8988T (cell line): Measurements from ENCODE around the gene CARD9.

ENCODE experiments used
- DNase-seq: peaks from one replicate; pipeline ENCODE4 v3.0.0; 2011

The CARD9 gene

DNA sequence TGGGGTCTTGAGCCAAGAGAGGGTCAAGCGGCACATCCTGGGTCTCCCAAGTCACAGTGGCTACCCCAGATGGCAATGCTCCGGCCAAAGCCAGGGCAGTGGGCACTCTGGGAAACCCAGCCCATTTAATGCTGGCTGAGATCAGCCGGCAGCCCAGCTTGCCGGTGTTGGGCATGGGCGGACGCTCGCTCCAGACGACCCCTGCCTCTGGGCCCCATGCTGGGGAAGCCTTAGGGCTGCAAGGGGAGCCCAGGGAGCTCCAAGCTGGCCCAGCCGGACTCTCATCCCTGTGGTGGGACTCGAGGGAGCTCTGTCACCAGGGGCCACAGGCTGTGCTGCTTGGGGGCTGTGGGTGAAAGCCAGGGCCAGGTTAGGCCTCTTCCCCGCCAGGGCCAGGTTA, 5.9 kb upstream of the CARD9 start:
- DNase-seq, result no peak

DNA sequence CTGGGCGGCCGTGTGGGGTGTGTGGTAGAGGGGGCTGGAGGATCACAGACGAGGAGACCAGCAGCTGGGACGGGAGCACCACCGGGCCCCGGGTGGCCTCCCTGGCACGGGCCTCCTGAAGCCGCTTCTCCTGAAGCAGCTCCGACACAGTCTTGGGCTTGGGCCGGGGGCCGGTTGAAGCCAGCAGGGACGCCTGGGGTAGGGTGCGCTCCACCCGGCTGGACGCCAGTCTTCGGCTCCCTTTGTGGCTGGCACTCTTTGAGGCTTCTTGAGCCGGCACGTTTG, 5.5 kb upstream of the CARD9 start:
- DNase-seq, result no peak

DNA sequence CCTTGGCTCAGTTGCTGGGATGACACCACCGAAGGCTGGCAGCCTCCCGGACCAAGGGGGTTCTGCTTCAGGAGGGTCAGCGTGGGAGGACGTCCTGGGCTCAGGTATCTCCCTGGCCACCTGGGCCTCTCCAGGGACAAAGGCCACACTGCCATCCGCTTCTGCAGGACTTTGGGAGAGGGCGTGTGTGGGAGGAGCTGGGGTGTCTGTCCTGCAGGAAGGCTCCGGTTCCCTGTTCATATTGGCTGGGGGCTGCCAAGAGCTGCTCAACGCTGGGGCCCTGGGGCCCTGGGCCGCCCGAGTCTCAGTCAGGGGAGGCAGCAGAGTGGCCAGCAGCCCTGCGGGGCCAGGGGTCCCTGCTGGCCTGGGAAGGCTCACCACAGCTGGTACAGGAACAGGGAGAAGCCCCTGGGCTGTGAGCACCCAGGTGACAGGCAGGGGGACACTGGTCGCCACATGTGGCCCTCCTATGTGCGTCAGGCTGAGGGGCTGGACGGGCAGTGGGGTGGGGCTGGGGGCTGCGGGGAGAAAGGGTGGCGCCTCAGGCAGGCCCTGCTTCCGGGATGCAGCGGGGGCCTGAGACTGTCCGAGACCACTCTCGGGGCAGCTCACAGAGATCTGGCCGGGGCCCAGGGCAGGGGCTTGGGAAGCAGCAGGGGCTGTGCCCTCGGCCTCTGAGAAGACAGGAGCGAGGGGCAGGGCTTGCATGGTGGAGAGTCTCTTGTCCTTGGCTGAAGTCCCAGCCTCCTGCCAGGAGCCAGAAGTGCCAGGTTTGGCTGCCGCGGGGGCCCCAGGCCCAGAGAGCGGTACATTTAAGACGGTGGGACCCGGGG, 4.9 kb upstream of the CARD9 start:
- DNase-seq, result no peak

DNA sequence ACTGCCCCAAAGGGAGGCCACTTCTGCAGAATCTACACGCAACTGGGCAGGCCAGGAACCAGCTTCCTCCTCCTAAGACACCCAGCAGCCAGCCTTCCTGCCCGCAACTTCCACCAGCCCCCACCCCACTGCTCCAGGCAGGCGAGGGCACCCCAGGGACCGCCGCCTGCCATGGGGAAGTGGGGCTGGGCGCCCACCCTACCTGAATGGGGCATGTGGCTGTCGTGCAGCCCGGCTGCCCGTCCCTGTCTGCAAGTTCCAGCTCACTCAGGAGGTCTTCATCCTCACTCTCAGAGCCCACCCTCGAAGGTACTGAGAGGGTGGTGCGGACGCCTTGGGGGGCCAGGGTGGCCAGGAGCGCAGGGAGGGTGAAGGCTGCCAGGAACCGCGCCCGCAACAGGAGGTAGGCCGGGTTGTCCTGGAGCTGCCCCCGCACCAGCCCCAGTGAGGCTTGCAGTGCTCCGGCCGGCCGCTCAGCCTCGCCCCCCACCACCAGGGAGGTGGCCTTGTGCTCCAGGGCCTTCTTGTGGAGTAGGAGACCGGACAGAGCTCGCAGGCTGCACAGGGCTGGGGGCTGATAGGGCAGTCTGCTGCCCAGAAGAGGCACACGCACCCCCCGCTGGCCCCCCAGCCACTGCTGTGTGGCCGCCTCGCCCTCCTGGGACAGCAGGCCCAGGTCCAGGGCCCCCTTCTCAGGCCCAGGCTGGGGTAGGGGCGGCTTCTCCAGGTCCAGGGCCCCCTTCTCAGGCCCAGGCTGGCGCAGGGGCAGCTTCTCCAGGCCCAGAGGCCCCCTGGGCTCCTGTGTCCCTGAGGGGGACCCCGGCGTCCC, 4.1 kb upstream of the CARD9 start:
- DNase-seq, result no peak

DNA sequence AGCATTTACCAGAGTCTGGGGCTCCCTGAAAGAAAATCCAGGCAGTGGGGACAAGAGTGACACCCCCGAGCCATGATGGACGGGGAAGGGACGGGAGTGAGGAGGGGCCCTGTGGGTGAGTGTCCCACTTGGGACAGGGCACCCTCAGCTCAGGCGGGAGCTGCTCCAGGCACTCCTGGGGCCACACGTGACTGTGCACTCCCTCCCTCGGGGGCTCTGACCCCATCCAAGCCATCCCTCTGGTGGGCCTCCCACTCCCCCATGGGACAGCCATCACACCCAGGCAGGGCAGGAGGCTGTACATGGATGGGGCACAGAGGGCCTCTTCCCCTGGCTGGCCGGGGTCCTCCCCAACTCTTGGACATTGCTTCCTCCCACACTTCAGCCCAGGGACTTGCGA, 3.0 kb upstream of the CARD9 start:
- DNase-seq, result no peak

DNA sequence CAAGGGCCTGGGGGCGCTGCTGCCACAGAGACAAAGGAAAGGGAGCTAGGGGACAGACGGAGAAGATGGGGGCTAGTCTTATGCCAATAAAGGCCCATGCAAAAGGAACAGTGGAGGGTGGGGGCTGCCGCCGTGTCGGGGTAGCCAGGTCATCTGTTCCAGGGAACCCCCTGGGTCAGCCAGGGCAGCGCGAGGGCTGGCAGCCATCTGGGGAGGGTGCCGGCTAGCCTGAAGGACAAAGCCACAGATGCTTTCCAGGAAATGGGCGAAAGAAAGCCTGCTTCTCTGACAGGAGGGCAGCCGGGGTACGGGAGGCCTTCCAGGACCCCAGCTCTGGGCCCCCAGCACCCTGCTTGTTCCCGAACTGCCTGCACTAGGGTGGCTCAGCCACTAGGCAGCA, 1.6 kb upstream of the CARD9 start:
- no peak for DNase-seq

DNA sequence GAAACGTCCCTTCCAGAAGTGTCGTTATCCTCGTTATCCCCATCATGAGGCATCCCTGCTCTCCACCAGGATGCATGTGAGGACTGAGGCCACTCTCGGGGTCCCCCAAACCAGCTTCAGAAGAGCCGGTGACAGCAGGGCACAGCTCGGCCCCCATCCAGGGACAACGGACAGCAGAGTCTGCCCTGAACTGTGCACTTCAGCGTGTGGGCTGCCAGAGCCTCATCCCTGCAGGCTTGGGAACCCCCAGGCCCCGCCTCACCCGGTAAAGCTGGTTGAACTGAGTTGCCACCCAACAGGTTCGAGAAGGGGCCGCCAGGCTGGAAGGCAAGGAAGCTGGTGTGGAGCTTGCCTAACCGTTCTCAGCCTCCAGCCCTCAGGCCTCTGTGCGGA, 710 bp upstream of the CARD9 start:
- DNase-seq, result no peak

DNA sequence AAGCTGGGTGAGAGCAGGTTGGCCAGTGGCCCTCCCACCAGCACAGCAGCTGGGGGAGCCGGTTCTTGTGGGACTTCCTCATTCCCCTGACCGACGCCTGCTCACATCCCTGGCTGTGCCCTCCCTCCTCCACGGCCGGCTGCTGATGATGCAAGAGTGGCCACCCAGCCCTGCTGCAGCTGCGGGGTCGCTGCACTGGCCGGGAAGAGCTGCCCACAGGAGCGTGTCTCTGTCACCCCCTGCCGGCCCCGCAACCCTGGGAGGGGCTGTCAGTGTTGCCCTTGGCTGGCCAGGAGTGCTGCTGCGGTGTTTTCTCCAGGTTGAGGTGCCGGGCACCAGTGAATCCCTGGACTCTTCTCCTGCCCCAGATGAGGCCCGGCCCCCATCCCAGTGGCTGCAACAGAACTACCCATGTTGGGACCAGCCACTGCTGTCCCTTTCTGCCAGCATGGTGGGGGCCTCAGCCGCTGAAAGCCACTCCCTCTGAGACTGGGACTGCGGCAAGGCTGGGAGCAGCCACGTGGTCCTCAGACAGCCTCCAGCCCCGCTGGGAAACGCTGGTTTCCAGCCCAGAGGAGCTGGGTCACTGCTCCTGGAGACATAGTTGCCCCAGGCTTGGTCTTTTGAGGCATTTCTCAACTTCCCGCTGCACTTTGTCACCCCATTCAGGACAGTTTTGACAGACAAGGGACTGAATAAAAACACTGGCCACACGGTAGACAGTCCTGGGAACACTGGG, 739 bp downstream of the CARD9 start:
- no peak for DNase-seq

DNA sequence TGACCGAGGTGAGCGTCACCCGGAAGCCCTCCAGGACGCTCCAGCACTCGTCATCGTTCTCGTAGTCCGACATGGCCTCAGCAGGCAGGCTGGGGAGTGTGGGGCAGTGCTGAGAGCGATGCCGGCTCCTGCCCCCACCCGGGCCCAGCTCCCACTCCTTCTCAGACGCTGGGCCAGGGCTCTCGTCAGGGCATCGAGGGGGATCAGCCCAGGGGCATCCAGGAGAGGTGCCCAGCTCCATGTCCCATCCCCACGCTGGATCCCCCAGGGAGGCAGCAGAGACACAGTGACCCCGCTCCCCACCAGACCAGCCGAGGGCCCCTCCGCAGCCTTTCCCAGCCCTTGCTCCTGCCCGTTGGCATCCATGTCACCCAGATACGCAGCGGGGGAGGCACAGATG, 1.5 kb downstream of the CARD9 start:
- DNase-seq, result no peak

DNA sequence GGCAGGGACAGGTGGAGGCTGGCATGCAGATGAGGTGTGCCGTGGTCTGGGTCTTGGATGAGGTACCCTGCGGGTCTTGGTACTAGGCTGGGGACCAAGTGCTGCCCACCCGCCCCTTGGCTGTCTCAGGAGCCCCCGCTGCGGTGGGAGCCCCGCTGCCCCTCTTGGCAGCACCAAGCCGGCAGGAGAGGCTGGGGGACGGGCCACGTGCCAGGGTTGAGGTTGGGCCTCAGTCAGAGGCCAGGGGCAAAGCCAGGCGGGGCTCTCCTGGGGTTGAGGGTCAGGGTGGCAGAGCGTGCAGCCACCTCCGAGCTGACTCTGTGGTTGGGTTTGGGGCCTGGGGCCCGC, 2.0 kb downstream of the CARD9 start:
- no peak for DNase-seq

DNA sequence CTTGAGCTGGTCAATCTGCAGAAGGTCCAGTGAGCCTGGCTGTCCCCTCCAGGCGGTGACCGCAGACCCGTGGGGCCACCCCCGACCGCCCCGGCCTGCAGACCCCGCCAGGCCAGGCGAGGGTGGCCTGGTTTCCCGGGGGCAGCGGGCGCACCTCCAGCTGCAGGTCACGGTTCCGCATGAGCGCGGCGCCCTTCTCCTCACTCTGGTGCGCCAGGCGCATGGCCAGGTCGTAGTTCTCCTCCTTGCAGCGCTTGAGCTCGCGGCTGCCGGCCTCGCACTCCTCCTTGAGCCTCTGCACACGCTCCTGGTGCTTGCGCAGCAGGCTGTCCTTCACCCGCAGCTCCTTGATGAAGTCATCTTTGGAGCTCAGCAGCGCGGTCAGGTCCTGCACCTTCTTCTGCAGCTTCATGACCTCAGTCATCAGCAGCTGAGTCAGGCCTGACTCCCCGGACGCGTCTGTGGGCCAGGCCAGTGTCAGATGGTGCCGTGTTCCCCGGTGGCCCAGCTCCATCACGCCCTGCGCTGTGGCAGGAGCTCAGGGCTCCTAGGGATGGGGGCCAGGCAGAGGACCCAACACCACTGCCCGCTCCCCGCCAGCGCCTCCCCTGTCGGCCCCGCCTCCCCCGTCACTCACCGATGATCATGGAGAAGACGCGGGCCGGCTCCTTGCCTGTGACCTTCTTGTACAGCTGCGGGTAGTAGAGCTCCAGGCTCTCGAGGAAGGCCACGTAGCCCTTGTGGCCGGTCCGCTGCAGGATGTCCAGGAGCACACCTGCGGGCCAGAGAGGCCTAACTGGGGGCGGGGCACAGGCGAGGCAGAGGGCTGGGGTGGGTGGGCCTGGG, 2.6 kb downstream of the CARD9 start:
- no peak for DNase-seq

DNA sequence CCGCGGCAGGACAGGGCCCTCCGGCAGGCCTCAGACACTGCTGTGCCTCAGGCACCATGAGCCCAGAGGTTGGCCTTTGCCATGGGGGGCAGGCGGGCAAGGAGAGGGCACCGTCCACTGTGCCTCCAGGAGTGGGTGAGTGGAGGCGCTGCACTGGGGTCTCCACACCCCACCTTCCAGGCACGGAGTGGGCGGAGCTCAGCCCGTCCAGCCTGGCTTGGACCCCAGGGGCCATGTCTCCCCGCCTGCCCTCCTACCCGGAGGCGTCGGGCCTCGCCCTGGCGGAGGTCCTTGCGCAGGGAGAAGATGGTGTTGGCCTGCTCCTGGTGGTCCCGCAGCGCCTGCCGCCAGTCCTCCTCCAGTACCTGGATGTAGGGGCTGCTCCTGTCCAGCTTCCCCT, 3.4 kb downstream of the CARD9 start:
- no peak for DNase-seq

DNA sequence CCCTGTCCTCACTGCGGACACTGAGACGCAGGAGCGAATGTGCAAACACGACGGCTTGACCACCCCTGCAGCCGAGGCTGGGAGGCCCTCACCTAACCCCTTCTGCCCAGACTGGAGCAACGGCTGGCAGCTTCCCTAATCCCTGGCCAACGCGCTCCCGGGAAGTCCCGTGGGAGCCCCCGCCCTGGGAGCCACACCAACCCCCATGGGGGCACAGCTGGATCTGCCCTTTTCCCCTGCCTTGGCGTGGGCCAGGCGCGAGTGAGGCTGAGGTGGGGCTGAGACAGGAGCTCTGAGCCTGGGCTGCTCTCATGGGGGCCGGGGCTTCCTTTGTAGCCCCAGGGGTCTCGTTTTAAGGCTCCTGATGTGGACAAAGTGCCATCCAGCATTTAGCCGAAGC, 5.3 kb downstream of the CARD9 start:
- no peak for DNase-seq

DNA sequence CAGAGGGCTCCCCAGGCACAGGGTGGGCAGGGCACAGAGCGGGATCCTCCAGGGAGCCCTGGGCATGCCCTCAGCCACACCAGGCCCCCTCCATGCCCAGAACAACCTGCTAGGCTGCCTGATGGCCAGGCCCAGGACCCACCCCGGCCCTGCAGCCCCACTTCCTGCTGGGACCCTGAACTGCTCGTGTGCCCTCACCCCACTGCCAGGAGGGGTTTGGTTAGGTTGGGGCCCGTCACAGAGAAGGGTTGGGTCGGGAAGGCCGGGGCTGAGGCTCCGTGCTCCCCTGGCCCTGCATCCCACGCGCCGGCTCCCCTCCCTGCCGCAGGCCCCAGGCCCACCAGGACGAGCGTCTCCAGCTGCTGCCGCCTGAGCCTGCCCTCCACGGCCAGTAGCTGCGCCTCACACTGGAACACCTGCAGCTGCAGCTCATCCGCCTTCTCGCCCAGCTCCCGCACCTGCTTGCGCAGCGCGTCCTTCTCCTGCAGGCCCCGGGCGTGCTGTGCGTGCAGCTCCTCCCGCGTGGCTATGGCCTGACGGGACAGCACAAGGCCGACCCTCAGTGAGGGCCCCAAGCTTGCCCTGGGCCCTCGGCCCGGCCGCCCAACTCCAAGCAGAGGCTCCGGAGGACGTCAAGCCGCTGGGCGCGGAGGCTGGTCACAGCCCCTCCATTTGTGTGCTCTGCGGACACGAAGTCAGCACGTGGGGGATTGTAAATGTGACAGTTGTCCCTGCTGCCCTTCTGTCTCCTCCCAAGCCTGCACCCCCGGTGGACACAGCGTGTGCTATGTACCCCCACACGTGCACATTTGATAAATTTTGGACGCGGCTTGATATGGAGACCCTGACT, 5.9 kb downstream of the CARD9 start:
- DNase-seq, result no peak

DNA sequence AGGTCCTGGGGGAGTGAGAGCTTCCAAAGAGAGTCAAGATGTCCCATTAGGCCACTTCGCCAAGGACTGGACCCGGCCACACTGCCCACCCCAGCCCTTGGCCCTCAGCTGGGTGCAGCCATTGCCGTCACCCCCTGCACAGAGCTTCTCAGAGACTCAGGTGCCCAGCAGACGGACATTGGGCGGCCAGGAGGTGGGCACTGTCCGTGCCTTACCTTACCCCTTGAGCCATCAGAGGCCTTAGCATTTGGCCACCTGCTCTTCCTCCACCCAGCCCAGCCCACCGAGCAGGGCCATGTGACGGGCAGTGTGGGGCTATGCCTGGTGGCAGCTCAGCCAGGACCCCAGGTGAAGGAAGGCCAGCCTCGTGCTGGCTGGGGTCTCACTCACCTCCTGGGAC, 6.6 kb downstream of the CARD9 start:
- no peak for DNase-seq

DNA sequence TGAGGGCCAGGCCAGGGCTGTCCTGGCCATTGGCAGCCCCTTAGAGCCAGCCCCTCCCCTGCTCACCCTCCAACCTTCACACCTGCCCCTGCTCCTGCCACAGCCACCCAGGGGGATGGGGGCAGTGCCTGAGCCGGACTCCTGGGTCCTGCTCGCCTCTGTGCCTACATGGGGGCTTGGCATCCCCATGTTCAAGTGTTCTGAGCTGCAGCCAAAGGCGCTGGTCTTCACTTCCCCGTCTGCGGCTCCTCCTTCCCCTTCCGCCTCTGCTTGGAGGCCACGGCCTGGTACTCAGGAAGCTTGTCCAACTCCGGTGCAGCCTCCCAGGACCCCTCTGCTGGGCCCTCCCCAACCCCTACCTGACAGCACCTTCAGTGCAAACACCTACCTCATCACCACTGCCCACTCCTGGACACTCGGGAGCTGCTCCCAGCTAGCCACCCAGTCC, 7.7 kb downstream of the CARD9 start:
- DNase-seq, result no peak

DNA sequence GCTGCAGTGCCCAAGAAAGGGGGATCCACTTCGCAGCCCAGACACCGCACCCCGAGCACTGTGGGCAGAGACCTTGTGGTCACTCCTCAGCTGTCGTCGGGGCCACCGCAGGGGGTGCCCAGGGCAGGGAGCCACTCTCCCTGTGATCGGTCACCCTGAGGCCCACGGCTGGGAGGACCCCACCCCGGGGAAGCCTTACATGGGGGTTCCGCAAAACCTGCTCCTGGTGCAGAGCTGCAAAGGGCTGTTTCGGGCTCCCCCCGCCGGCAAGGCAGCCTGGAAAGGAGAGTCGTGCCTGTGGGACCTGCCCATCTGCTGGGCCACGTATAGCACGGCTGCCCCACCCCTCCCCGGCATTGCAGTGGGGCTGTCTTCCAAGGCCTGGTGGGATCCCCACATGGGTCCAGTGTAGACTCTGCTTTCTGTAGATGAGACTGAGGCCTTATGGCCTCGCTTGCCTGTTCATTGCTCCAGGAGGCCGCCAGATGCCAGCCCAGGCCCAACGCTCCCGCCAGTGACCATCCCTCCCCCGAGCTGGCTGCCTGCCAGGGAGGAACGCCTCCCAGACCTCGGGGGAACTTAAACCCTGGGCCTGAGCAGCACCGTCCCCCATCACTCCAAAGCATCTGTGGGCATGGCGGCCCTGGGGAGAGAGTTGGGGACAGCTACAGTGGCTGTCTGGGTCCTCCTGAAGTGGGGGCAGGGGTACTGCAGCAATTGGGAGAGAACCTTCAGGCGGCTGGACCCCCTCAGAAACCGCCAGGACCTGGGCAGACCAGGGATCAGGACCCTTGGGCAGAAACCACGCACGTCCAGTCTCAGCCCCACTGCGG, 8.3 kb downstream of the CARD9 start:
- DNase-seq, result no peak

DNA sequence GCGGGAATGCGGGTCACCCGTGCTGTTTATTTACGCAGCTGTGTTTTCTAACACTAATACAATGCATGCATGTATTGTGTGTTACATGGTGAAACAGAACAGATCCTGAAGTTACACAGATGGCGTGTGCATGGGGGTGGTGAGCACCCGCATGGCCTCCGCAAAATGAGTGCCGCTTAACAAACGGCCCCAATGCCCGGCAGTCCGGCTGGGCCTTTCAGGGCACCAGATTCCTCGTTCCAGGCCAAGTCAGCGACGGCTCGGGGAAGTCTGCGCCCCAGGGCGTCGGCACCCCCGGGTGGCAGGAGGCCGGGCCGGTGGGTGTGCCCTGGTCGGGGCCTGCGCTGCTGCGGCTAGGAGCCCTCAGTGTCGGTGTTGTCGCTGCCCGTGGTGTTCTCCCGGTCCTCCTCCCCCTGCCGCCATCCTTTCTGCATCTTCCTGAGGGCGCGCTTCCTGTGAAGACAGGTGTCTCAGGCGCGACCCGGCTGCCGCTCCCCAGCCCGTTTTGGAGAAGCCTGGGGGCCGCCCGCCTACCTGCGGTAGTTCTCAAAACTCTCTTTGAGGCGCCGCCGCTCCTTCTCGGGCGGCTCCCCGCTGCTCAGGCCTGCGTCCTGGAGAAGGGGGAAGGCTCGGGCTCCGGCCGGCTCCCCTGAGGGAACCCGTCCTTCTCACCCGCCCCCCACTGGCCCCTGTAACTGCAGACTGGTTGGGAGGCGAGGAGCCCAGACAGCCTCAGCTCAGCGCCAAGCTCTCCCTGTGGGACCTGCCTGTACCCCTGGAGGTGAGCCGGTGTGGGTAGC, 9.3 kb downstream of the CARD9 start:
- no peak for DNase-seq

DNA sequence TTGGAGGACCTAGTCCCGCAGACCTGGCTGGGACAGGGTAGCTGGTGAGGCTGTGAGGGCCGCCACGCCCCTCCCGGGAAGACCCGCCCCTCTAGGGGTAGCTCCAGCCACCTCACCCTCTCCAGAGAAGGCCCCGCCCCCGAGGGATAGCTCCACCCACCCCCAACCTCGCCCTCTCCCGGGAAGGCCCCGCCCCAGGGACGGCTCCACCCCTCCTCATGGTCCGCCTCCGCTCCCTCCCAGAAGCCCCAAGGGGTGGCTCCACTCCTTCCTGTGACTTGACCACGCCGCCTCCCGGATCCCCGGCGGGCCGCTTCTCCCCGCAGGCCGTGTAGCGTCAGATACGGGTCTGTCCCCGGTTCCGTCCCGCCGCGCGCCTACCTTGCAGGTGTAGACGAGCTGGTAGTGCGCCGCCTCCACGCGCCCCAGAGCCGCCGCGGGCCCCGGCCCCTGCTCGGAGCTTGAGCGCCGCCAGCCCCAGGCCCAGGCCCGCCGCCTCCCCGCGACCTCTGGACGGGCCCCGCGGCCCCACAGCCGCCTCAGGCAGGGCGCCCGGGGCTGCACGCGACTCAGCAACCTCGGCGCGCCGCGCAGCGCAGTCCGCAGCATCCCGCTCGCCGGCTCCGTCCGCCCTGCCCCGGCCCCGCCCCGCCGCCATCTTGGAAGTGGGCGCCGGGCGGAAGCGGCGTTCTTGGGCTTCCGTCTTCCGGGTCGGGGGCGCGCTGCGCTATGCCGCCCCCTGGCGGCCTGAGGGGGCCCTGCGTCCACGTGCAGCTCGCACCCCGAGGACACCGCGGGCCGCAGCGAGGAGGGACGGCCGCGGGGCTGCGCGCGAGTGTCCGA, 10.1 kb downstream of the CARD9 start, which contains the start of gene DNLZ:
TSS of gene DNLZ (minus strand) at position 639 of the 843 bp plus-strand sequence. CDS start at position 609, 30 bp downstream.
- peak; percentile 99 for DNase-seq
